Uterine smooth muscle cell (primary cell): ENCODE measurements around the gene PRAMEF14. TPM values are rescaled to one million over a fixed set of nuclear protein-coding genes. Genes with fewer than 3 reads are reported as not detected.

ENCODE experiments used
- total RNA-seq: library from RNA; depleted of rRNA; stranded (reverse); fragments of >200 nt; gene quantifications from 2 replicates; pipeline ENCODE4 v1.2.3, GENCODE V29; 2014

The PRAMEF14 gene, protein sequence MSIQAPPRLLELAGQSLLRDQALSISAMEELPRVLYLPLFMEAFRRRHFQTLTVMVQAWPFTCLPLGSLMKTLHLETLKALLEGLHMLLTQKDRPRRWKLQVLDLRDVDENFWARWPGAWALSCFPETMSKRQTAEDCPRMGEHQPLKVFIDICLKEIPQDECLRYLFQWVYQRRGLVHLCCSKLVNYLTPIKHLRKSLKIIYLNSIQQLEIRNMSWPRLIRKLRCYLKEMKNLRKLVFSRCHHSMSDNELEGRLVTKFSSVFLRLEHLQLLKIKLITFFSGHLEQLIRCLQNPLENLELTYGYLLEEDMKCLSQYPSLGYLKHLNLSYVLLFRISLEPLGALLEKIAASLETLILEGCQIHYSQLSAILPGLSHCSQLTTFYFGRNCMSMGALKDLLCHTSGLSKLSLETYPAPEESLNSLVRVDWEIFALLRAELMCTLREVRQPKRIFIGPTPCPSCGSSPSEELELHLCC
- total RNA-seq: not detected in 2 replicates

DNA sequence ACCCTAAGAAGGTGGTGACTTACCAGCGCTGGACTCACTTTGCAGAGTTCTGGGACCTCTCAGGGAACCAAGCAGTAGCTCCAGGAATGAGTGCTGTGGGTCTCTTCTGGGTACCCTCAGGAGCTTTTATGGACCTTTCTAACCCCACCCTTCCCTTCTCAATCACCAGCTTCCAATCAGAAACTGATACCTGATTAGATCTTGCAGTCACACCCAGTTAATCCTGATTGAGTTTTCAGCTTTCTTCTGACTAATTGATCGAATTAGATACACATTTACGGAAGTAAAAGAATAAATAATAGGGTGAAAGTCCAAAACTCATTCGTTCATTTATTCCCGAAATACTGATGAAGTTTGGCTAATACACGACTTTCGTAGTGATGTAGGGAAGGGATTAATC is at the start of gene PRAMEF14:
Gene PRAMEF14, minus strand, starts transcription at position 101 of the 400 bp plus-strand sequence. CDS start 1,820 bp downstream, outside the sequence.

DNA sequence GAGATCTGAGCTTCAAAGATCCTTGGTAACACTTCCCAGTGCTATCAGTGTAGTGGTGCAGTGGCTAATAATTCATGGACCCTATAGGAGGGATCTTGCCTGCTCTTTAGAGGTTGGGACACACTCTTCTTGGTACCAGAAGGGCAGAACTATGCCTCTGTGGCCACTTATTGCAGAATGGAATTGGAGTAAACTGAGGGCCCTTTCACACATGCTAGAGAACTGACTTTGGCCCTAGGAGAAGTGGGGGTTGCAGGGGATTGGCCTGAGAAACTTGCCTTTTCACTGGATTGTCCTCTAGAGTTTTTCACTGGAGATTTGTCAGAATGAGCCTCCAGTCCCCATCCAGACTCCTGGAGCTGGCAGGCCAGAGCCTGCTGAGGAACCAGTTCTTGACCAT is 42.4 kb upstream of the PRAMEF14 start, which contains the start of gene PRAMEF17:
Gene PRAMEF17, plus strand, starts transcription at position 301 of the 400 bp plus-strand sequence. Its CDS starts 26 bp downstream, at position 327.

DNA sequence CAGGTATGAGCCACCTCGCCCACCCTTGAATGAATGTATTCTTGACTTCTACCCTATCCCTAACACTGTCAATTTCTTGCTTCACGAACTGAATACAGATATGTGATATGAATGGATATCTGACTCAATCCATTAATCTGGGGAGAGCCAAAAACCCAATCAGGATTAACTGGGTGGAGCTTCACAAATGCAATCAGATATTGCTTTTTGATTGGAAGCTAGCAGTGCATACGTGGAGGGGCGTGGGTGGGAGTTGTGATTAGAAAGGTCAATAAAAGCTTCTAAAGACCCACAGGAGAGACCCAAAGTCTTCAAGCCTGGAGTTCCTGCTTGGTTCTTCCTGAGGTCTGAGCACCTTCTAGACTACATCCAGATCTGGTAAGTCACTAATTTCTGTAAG is 31.7 kb downstream of the PRAMEF14 start, which contains the start of gene PRAMEF15:
Gene PRAMEF15, plus strand, starts transcription at position 301 of the 400 bp plus-strand sequence. CDS start 2,827 bp downstream, outside the sequence.

DNA sequence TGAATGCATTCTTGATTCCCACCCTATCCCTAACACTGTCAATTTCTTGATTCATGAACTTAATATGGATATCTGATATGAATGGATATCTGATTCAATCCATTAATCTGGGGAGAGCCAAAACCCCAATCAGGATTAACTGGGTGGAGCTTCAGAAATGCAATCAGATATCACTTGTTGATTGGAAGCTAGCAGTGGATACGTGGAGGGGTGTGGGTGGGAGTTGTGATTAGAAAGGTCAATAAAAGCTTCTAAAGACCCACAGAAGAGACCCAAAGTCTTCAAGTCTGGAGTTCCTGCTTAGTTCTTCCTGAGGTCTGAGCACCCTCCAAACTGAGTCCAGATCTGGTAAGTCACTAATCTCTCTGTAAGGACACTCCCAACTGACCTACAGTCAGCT is 43.7 kb downstream of the PRAMEF14 start, which contains the start of gene PRAMEF33:
Gene PRAMEF33, plus strand, starts transcription at position 301 of the 400 bp plus-strand sequence. CDS start 2,416 bp downstream, outside the sequence.

Other genes with a start within 250 kb of the PRAMEF14 start
- not detected in 2 replicates for gene HNRNPCL2, start 230.3 kb downstream of the PRAMEF14 start, total RNA-seq
- not detected in 2 replicates for gene PRAMEF26, start 191.1 kb downstream of the PRAMEF14 start, total RNA-seq
- gene HNRNPCL4, start 181.5 kb downstream of the PRAMEF14 start, total RNA-seq: not detected in 2 replicates
- not detected in 2 replicates for gene PRAMEF9, start 175.3 kb downstream of the PRAMEF14 start, total RNA-seq
- not detected in 2 replicates for gene PRAMEF13, start 145.7 kb downstream of the PRAMEF14 start, total RNA-seq
- gene PRAMEF18, start 121.0 kb downstream of the PRAMEF14 start, total RNA-seq: not detected in 2 replicates
- not detected in 2 replicates for gene PRAMEF5, start 92.9 kb downstream of the PRAMEF14 start, total RNA-seq
- gene PRAMEF8, start 62.0 kb downstream of the PRAMEF14 start, total RNA-seq: not detected in 2 replicates
- not detected in 2 replicates for gene PRAMEF33, start 43.6 kb downstream of the PRAMEF14 start, total RNA-seq
- not detected in 2 replicates for gene PRAMEF15, start 31.6 kb downstream of the PRAMEF14 start, total RNA-seq
- not detected in 2 replicates for gene PRAMEF19, start 24.8 kb upstream of the PRAMEF14 start, total RNA-seq
- not detected in 2 replicates for gene PRAMEF17, start 42.5 kb upstream of the PRAMEF14 start, total RNA-seq
- gene PRAMEF20, start 63.3 kb upstream of the PRAMEF14 start, total RNA-seq: not detected in 2 replicates
- 0.50 TPM in 1 of 2 replicates, not detected in the other for gene LRRC38, start 166.9 kb upstream of the PRAMEF14 start, total RNA-seq
- gene PDPN, start 236.7 kb upstream of the PRAMEF14 start, total RNA-seq: 1.5 and 15.9 TPM in 2 replicates